Medulla oblongata (tissue), 1 donor: ENCODE data around the gene TMEM164.
A peak's percentile ranks its signal among the peaks of the same experiment; 100 is the strongest.

Source experiments
- DNase-seq: peaks from one replicate; pipeline ENCODE4 v3.0.0-alpha.2; 2015; ENCODE audit errors: extremely low spot score

TMEM164 gene

DNA sequence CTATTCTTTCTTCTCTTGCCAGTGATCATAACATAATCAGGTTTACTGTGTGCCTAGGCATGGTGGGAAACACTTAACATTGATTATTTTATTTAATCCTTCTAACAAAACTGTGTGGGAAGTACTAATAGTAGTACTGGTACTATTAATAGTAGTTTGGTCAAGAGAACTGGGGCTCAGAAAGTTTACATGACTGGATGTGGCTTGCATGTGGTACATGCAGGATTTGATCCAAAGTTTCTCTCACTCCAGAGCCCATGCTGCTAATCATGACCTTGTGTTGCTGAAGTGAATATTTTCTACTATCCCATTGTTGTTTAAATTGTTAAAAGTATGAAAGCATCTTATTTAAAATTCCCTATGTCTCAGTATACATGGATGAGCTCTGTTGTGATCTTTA lies 78.4 kb downstream of the TMEM164 start:
- no peak for DNase-seq

- no peak for DNase-seq
Observed at GRCh38 chrX:110081740-110082139, 78.8 kb downstream of the TMEM164 start.

DNA sequence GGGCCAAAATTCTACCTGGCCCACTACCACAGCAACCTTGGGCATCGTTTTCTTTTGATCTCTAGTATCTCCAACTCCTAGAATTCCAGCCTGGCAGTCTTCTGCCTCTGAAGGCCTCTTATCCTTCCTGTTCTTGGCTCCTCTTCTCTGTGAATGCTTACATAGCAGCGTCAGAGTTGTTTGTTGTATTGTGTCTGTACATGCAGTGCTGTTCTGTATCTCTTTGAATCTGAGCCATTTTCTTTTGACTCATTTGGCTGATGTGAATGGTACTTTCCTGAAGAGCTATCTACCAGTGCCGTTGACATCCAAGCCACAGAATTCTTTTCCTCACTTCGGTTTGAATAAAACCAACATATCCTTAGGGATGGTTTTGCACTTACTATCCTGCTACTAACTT lies 79.2 kb downstream of the TMEM164 start:
- DNase-seq = no peak

- DNase-seq = no peak
Observed at GRCh38 chrX:110086162-110086915, 83.4 kb downstream of the TMEM164 start.

DNA sequence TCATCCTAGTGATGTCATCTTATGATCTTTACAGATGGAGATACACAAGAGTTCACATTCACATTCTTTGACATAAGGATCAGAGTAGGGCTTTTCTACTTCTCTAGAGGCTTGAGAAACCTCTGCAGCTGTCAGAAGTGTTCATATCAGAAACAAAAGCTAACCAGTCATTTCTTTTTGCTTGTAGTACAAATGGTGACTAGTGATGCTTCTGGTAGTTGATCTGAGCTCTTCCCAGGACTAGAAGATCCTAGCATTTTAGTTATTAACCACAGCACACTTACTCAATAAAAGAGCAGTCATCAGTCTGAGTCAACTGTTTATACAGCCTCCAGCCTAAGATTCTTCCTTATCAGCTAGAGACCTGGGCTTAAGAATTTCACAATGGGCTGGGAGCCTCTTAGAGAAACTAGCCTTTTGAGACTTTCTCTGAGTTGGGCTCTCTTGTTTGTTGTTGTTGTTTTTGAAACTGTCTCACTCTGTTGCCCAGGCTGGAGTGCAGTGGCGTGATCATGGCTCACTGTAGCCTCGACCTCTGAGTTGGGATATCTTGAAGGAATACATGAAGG lies 84.1 kb downstream of the TMEM164 start:
- DNase-seq = no peak

- no peak for DNase-seq
Observed at GRCh38 chrX:110087485-110088356, 84.8 kb downstream of the TMEM164 start.

- DNase-seq = peak; percentile 32
Observed at GRCh38 chrX:110089656-110090403, 86.9 kb downstream of the TMEM164 start.

DNA sequence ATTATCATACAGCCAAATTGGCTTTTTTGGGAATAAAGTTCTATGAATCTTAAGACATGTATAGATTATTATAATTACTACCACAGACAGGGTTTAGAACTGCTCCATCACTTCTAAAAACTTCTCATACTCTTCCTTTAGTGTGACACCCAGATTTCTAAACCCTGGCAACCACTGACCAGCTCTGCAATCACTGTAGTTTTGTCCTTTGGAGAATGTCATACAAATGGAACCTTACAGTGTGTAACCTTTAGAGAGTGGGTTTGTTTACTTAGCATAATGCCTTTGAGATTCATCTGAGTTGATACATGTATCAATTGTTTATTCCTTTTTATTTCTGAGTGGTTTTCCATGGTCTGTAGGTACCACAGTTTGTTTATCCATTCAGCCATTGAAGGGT lies 95.0 kb downstream of the TMEM164 start:
- no peak for DNase-seq

DNA sequence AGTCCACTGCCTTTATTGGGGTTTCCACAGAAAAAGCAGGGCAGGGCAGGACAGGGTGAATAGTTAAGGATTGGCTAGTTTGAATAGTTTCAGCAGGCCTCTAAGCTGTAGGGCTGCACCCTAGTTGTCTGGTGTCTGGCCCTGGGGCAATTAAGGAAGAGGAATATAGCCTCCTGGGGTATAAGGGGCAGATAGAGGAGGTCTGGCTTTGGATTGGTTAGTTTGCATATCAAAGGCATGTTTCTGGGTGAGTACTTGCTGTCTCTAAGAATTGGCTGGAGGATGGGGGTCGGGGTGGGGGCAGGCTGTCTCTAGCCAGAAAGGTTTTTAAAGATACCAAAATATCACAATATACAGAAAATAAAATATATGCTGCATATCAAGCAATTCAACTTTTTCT lies 100.4 kb downstream of the TMEM164 start:
- DNase-seq = no peak

DNA sequence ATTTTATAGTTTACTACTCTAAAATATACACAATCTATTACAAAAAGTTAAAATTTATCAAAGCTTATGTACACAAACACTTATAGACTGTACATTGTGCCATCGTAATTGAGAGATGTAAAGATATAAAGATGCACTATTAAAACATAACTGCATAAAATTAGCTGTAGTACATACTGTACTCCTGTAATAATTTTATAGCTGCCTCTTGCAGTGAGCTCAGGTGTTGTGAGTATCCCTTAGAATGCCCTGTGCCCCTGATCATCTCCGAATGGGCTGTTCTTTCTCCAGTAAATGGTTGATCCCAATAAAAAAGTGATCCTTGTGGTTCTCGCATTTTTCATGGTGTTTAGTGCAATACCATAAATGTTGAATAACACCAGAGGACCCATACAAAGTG lies 101.2 kb downstream of the TMEM164 start:
- no peak for DNase-seq

- peak; percentile 16 for DNase-seq
Observed at GRCh38 chrX:110108381-110108821, 105.5 kb downstream of the TMEM164 start.

DNA sequence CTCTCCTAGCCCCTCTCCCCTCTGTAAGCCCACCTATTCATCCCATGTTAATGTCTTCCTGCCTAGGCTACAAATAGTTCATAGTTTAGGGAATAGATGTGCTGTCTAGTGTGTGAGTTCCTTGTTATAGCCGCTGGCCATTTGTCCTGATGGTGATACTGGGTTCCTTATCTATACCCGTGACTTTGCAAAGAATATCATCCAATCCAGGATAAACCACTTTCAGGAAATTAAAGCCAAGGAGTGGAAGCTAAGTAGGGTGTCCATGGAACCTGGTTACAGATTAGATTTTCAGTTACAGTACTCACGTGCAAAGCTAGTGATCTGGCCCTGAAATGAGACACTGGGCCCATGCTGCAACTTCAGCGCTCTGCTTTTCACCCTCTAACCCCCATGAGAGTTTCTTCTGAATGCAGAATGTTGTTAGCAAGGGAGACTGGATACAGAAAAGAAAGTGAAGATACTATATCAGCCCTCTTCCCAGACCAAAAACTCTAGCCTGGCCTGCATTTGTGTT lies 111.4 kb downstream of the TMEM164 start:
- DNase-seq = no peak

- DNase-seq = no peak
Observed at GRCh38 chrX:110116066-110116980, 113.4 kb downstream of the TMEM164 start.

DNA sequence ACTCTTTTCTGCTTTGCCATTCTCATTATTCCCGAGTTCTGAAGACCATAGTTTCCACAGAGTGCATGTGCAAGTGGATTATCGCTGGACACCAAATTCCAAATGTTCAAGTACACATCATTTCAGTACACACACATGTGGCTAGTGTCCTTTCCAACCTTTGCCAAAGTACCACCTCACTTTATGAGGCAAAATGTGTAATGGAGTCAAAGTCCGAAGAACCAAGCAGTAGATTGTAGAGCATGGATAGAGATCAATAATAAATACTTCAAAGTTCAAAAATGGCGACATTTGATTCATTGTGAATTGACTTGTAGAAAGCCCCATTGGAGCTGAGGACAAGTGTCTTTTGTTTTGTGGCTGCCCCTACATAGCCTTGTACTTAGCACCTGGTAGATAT lies 115.6 kb downstream of the TMEM164 start:
- DNase-seq = no peak

GRCh38 chrX:110119480-110119879 lies 116.6 kb downstream of the TMEM164 start:
- DNase-seq = no peak

DNA sequence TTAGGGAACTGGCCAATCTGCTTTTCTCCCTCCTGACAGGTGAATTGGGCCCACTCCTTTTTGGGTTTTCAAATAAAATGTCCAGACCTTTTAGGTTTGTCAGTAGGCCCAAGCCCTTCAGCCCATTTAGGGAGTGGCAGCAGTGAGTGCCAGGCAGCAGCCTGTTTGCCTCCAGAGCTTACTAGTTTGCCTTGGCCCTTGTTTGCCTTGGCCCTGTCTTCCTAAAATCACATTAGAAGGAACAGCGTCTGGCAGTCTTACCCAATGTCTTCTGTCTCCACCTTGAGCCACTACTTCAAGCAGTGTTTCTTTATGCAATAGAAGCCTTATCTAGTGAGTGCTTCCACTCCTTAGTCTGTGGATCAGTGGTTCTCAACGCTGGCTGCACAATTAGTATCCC lies 117.1 kb downstream of the TMEM164 start:
- DNase-seq = peak; percentile 4

DNA sequence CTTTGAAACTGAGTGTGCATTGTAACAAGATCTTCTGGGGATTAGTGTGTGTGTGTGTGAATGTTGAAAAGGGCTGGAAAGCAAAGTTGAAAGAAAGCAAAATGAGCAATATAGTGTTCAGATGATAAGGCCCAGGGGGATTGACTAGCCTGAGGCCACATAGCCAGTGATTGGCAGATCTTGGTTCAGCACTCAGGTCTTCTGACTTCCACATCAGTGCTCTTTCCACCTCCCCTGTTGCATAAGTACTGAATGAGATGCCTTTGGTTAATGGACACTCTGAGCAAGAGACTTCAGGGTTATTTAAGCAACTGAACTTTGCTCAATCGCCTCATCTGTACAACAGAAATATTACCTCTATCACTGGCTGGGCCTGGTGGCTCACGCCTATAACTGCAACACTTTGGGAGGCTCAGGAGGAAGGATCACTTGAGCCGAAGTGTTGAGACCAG lies 120.4 kb downstream of the TMEM164 start:
- DNase-seq = no peak

- DNase-seq = peak; percentile 7
Observed at GRCh38 chrX:110125446-110126162, 122.7 kb downstream of the TMEM164 start.

DNA sequence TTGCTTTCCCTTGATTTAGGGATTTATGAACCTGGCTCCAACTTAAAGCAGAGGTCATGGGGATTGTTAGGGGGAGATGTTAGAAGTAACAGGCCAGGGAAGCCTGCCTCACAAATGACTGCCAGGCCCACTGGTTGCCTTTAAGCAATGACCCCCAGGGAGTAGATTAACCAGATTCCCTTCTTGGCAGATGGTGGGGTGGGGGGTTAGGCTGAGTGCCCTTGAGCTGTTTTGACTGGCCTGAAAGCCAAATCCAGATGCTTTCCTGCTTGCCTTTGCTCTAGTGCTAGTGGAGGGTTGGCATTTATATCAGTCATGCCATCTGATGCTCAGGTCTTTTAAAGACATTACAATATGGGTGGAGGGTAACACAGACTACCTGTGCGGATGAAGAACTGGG lies 128.1 kb downstream of the TMEM164 start:
- DNase-seq = no peak
